Subcutaneous abdominal adipose tissue (tissue), 5 donors: ENCODE results near the gene CDK5RAP2.

ENCODE experiments used
- H3K27ac ChIP-seq: one replicate; pipeline ENCODE4 v1.7.0; 2013; ENCODE audit warnings: low read depth, mild to moderate bottlenecking, inconsistent platforms, low read length, moderate library complexity
- H3K27me3 ChIP-seq, 5 donors: one replicate each; pipeline ENCODE4 v1.7.0; 2013; ENCODE audit warnings: low read length in 5 of 5, inconsistent platforms in 1 of 5; ENCODE audit not compliant: control insufficient read depth in 5 of 5, insufficient read depth in 4 of 5
- H3K36me3 ChIP-seq, 5 donors: one replicate each; pipeline ENCODE4 v1.7.0; 2013; ENCODE audit warnings: low read length in 5 of 5; ENCODE audit not compliant: control insufficient read depth in 5 of 5, insufficient read depth in 5 of 5
- H3K4me1 ChIP-seq, 5 donors: one replicate each; pipeline ENCODE4 v1.7.0; 2013; ENCODE audit warnings: low read length in 5 of 5, mild to moderate bottlenecking in 3 of 5, moderate library complexity in 1 of 5; ENCODE audit not compliant: control insufficient read depth in 5 of 5, insufficient read depth in 5 of 5
- H3K4me3 ChIP-seq, 5 donors: one replicate each; pipeline ENCODE4 v1.7.0; 2013; ENCODE audit warnings: low read length in 5 of 5, low read depth in 1 of 5
- H3K9ac ChIP-seq, 5 donors: one replicate each; pipeline ENCODE4 v1.7.0; 2013; ENCODE audit warnings: low read length in 5 of 5, mild to moderate bottlenecking in 4 of 5, moderate library complexity in 3 of 5
- H3K9me3 ChIP-seq, 5 donors: one replicate each; pipeline ENCODE4 v1.7.0; 2013; ENCODE audit warnings: low read length in 5 of 5; ENCODE audit not compliant: control insufficient read depth in 5 of 5
- donor health status: healthy.
- donor health status: healthy.
- donor health status: healthy.
- donor health status: healthy.
- donor health status: healthy.

Gene CDK5RAP2

GRCh38 chr9:120616966-120617935, 37.3 kb upstream of the CDK5RAP2 start:
- H3K36me3 ChIP-seq: peaks cover 0 to 7% (median 0%) of the 10 kb centered on the region in 5 donors
- peak overlapping the region in 1 of 5 donors; percentile 9 for H3K9ac ChIP-seq
- no peak overlapping the region for H3K27ac ChIP-seq
- H3K27me3 ChIP-seq: no peaks in the 10 kb centered on the region
- H3K4me3 ChIP-seq: no peak overlapping the region
- peaks cover 0 to 5% (median 0%) of the 10 kb centered on the region in 5 donors for H3K4me1 ChIP-seq
- no peaks in the 10 kb centered on the region for H3K9me3 ChIP-seq

DNA sequence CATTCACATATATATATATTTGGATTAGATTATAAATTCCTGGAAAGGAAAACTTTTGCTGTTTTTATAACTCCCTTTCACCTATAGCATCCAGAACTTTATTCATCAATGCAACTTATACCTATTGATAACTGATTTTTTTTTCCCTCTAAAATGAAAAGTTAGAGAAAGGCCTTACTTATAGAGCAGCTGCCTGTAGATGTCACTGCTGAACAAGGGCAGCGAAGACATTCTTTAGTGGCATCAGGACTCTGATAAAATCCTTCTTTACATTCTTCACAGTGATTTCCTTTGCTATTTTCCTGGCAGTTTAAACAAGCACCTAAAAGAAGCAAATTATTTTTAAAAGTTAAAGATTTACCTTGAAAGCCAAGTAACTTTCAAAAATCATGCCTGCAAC, 32.3 kb upstream of the CDK5RAP2 start:
- Histone ChIP-seq H3K4me3 (no peak overlapping the region), H3K27ac (no peak overlapping the region), H3K4me1 (no peaks in the 10 kb centered on the region)

DNA sequence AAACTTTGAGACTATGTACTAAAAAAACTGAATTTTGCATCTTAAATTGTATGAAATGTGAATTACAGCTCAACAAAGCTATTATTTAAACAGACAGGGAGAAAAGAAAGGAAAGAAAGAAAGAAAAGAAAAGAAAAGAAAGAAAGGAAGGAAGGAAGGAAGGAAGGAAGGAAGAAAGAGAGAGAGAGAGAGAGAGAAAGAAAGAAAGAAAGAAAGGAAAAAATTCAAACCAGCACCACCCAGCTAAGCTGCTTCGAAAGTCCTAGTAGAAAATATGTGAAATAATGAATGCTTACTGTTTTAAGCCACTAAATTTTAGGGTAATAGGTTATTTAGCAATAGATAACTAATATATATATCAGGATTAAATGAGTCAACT, 31.7 kb upstream of the CDK5RAP2 start:
- H3K9me3 ChIP-seq: no peaks in the 10 kb centered on the region
- peaks cover 9 to 27% (median 14%) of the 10 kb centered on the region in 5 donors for H3K36me3 ChIP-seq
- no peaks in the 10 kb centered on the region for H3K4me1 ChIP-seq
- no peak overlapping the region for H3K9ac ChIP-seq
- H3K27ac ChIP-seq: no peak overlapping the region
- H3K27me3 ChIP-seq: no peaks in the 10 kb centered on the region
- H3K4me3 ChIP-seq: no peak overlapping the region

More for the DNA sequence above, 32.3 kb upstream of the CDK5RAP2 start:
- peaks cover 5 to 22% (median 9%) of the 10 kb centered on the region in 5 donors for H3K36me3 ChIP-seq
- no peaks in the 10 kb centered on the region for H3K9me3 ChIP-seq
- H3K9ac ChIP-seq: no peak overlapping the region
- H3K27me3 ChIP-seq: no peaks in the 10 kb centered on the region

DNA sequence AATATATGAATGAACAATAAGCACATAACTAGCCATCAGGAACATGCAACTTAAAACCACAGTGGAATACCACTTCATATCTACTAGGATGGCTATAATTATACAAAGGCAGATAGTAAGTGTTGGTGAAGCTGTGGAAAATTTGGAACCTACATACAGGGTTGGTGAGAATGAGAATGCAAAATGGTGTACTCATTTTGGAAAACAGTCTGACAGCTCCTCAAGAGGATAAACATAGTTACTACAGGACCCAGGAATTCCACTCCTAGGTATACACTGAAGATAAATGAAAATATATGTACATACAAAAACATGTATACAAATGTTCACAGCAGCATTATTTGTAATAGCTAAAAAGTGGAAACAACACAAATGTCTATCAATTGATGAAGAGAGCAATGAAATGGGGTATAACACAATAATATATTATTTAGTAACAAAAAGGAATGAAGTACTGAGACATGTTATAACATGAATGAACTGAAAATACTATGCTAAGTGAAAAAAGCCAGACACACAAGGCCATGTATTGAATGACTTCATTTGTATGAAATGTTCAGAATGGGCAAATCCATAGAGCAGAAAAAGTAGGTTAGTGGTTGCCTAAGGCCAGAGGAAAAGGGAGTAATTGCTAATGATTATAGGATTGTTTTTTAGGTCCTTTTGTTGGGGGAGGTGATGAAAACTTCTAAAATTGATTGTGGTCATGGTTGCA, 31.2 kb upstream of the CDK5RAP2 start:
- H3K27me3 ChIP-seq: no peaks in the 10 kb centered on the region
- no peaks in the 10 kb centered on the region for H3K4me1 ChIP-seq
- H3K9ac ChIP-seq: no peak overlapping the region
- no peak overlapping the region for H3K27ac ChIP-seq
- H3K9me3 ChIP-seq: no peaks in the 10 kb centered on the region
- H3K4me3 ChIP-seq: no peak overlapping the region
- peaks cover 13 to 33% (median 14%) of the 10 kb centered on the region in 5 donors for H3K36me3 ChIP-seq

- Histone ChIP-seq H3K4me1 (no peaks in the 10 kb centered on the region), H3K9me3 (no peaks in the 10 kb centered on the region), H3K9ac (no peak overlapping the region), H3K27ac (no peak overlapping the region), H3K36me3 (peaks cover 21 to 40% (median 23%) of the 10 kb centered on the region in 5 donors), H3K4me3 (no peak overlapping the region), H3K27me3 (no peaks in the 10 kb centered on the region)
These were observed 29.7 kb upstream of the CDK5RAP2 start for GRCh38 chr9:120609636-120610035.

DNA sequence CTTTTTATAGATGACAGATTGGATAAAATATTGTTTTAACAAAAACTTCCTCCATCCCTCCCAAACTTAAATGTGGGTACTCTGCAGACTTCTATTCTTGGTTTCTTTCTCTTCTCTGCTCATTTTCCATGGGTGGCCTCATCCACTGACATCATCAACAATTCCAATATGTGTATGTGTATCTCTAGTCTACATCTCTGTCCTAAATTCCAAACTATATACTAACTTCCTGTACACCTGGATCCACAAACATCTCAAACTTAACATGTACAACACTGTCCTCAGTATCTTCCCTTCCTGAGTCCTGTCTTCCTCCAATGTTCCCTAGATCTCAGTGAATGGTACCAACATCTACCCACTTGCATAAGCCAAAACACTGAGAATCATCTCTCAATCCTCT, 28.5 kb upstream of the CDK5RAP2 start:
- no peaks in the 10 kb centered on the region for H3K27me3 ChIP-seq
- no peaks in the 10 kb centered on the region for H3K9me3 ChIP-seq
- no peak overlapping the region for H3K27ac ChIP-seq
- no peaks in the 10 kb centered on the region for H3K4me1 ChIP-seq
- no peak overlapping the region for H3K4me3 ChIP-seq
- H3K9ac ChIP-seq: no peak overlapping the region
- H3K36me3 ChIP-seq: peaks cover 22 to 46% (median 28%) of the 10 kb centered on the region in 5 donors

DNA sequence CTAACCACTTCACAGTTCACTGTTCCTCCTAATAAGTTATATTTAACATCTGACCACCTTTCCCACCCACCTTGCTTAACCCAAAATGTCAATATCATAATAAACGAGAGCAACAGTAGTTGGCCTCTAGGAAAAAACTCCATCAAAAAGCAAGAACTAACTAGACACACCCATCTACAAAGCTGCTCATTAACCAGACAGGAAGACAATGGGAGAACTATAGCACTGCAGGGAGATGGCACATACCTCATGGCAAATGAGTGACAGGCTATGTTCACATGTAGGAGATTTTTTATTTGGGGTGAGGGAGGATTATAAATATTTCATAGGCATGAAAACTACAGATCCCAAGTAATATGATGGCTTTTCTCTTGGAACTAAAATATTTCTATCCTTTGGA, 23.6 kb upstream of the CDK5RAP2 start:
- Histone ChIP-seq H3K9ac (no peak overlapping the region), H3K4me3 (no peak overlapping the region), H3K27ac (no peak overlapping the region), H3K27me3 (no peaks in the 10 kb centered on the region), H3K4me1 (no peaks in the 10 kb centered on the region), H3K36me3 (peaks cover 20 to 34% (median 25%) of the 10 kb centered on the region in 5 donors), H3K9me3 (no peaks in the 10 kb centered on the region)

- Histone ChIP-seq H3K4me1 (no peaks in the 10 kb centered on the region), H3K9me3 (no peaks in the 10 kb centered on the region), H3K36me3 (peaks cover 20 to 33% (median 25%) of the 10 kb centered on the region in 5 donors), H3K4me3 (no peak overlapping the region), H3K27me3 (no peaks in the 10 kb centered on the region), H3K9ac (no peak overlapping the region), H3K27ac (no peak overlapping the region)
These were observed 23.0 kb upstream of the CDK5RAP2 start for GRCh38 chr9:120603010-120603409.

- H3K27me3 ChIP-seq: no peaks in the 10 kb centered on the region
- H3K36me3 ChIP-seq: no peaks in the 10 kb centered on the region
- no peak overlapping the region for H3K27ac ChIP-seq
- H3K9ac ChIP-seq: no peak overlapping the region
- H3K4me3 ChIP-seq: no peak overlapping the region
- no peaks in the 10 kb centered on the region for H3K4me1 ChIP-seq
- peaks cover 0 to 6% (median 0%) of the 10 kb centered on the region in 5 donors for H3K9me3 ChIP-seq
These were observed 13.9 kb upstream of the CDK5RAP2 start for GRCh38 chr9:120593955-120594277.
